HEK293 (cell line): Measurements from ENCODE around the gene MTR.

Experiments used
- BCL6B ChIP-seq: fragments of 450-650 bp; formaldehyde crosslinking; IDR thresholded peaks from 2 replicates; pipeline ENCODE4 v1.5.1; 2017; ENCODE audit warnings: missing biosample characterization, missing genetic modification characterization
- FEZF1 ChIP-seq: fragments of 450-650 bp; formaldehyde crosslinking; IDR thresholded peaks from 2 replicates; pipeline ENCODE4 v1.5.1; 2016; ENCODE audit warnings: missing biosample characterization, missing genetic modification characterization
- GLIS2 ChIP-seq: fragments of 450-650 bp; formaldehyde crosslinking; IDR thresholded peaks from 2 replicates; pipeline ENCODE4 v1.5.1; 2016; ENCODE audit warnings: missing biosample characterization, missing genetic modification characterization
- HOXA7 ChIP-seq: sonication (generic); formaldehyde crosslinking; IDR thresholded peaks from 2 replicates; pipeline ENCODE4 v1.8.1; 2022; ENCODE audit warnings: missing genetic modification reagents, borderline replicate concordance
- HOXC10 ChIP-seq: sonication (generic); formaldehyde crosslinking; IDR thresholded peaks from 2 replicates; pipeline ENCODE4 v1.8.1; 2023; ENCODE audit warnings: mild to moderate bottlenecking, missing genetic modification reagents
- IKZF3 ChIP-seq: fragments of 450-650 bp; IDR thresholded peaks from 2 replicates; pipeline ENCODE4 v1.5.0; 2018; ENCODE audit warnings: missing biosample characterization, mild to moderate bottlenecking, missing genetic modification characterization, moderate library complexity
- PRDM1 ChIP-seq: fragments of 450-650 bp; formaldehyde crosslinking; IDR thresholded peaks from 2 replicates; pipeline ENCODE4; 2016; ENCODE audit warnings: missing biosample characterization, missing genetic modification characterization
- PRDM6 ChIP-seq: fragments of 450-650 bp; formaldehyde crosslinking; IDR thresholded peaks from 2 replicates; pipeline ENCODE4 v1.5.1; 2017; ENCODE audit warnings: missing biosample characterization, missing genetic modification characterization
- SCRT2 ChIP-seq: fragments of 450-650 bp; formaldehyde crosslinking; IDR thresholded peaks from 2 replicates; pipeline ENCODE4 v1.5.1; 2016; ENCODE audit warnings: missing biosample characterization, missing genetic modification characterization
- SP2 ChIP-seq: fragments of 450-650 bp; formaldehyde crosslinking; IDR thresholded peaks from 2 replicates; pipeline ENCODE4 v1.5.1; 2016; ENCODE audit warnings: missing biosample characterization, missing genetic modification characterization
- ZBTB49 ChIP-seq: fragments of 450-650 bp; formaldehyde crosslinking; IDR thresholded peaks from 2 replicates; pipeline ENCODE4 v1.5.1; 2016; ENCODE audit warnings: missing biosample characterization, missing genetic modification characterization, low read depth
- ZBTB7A ChIP-seq: fragments of 450-650 bp; formaldehyde crosslinking; IDR thresholded peaks from 2 replicates; pipeline ENCODE4 v1.5.1; 2016; ENCODE audit warnings: low read depth, missing biosample characterization, missing genetic modification characterization
- ZFP69B ChIP-seq: fragments of 450-650 bp; formaldehyde crosslinking; IDR thresholded peaks from 2 replicates; pipeline ENCODE4 v1.5.1; 2016; ENCODE audit warnings: missing biosample characterization, missing genetic modification characterization
- ZNF112 ChIP-seq: fragments of 450-650 bp; formaldehyde crosslinking; IDR thresholded peaks from 2 replicates; pipeline ENCODE4 v1.5.0; 2017; ENCODE audit warnings: missing biosample characterization, missing genetic modification characterization
- ZNF146 ChIP-seq: fragments of 450-650 bp; formaldehyde crosslinking; IDR thresholded peaks from 2 replicates; pipeline ENCODE4 v1.5.1; 2016; ENCODE audit warnings: missing biosample characterization, missing genetic modification characterization
- ZNF155 ChIP-seq: fragments of 450-650 bp; formaldehyde crosslinking; IDR thresholded peaks from 2 replicates; pipeline ENCODE4 v1.5.1; 2016; ENCODE audit warnings: missing biosample characterization, missing genetic modification characterization
- ZNF223 ChIP-seq: fragments of 450-650 bp; formaldehyde crosslinking; IDR thresholded peaks from 2 replicates; pipeline ENCODE4 v1.5.1; 2016; ENCODE audit warnings: missing biosample characterization, missing genetic modification characterization
- ZNF341 ChIP-seq: fragments of 450-650 bp; formaldehyde crosslinking; IDR thresholded peaks from 2 replicates; pipeline ENCODE4; 2016; ENCODE audit warnings: low read depth, missing biosample characterization, missing genetic modification characterization
- ZNF37A ChIP-seq: fragments of 450-650 bp; IDR thresholded peaks from 2 replicates; pipeline ENCODE4 v1.5.1; 2018; ENCODE audit warnings: missing biosample characterization, missing genetic modification characterization
- ZNF558 ChIP-seq: fragments of 450-650 bp; formaldehyde crosslinking; IDR thresholded peaks from 2 replicates; pipeline ENCODE4 v1.5.1; 2016; ENCODE audit warnings: missing biosample characterization, missing genetic modification characterization
- ZNF596 ChIP-seq: fragments of 450-650 bp; IDR thresholded peaks from 2 replicates; pipeline ENCODE4 v1.5.0; 2018; ENCODE audit warnings: missing biosample characterization, mild to moderate bottlenecking, missing genetic modification characterization, moderate library complexity
- ZNF623 ChIP-seq: fragments of 450-650 bp; formaldehyde crosslinking; IDR thresholded peaks from 2 replicates; pipeline ENCODE4 v1.5.1; 2016; ENCODE audit warnings: missing biosample characterization, missing genetic modification characterization
- ZNF677 ChIP-seq: fragments of 450-650 bp; IDR thresholded peaks from 2 replicates; pipeline ENCODE4 v1.5.0; 2018; ENCODE audit warnings: missing biosample characterization, mild to moderate bottlenecking, missing genetic modification characterization, moderate library complexity
- ZNF701 ChIP-seq: fragments of 450-650 bp; formaldehyde crosslinking; IDR thresholded peaks from 2 replicates; pipeline ENCODE4 v1.5.1; 2016; ENCODE audit warnings: missing biosample characterization, missing genetic modification characterization
- ZNF747 ChIP-seq: fragments of 450-650 bp; formaldehyde crosslinking; IDR thresholded peaks from 2 replicates; pipeline ENCODE4 v1.5.1; 2016; ENCODE audit warnings: missing biosample characterization, missing genetic modification characterization
- ZNF76 ChIP-seq: fragments of 450-650 bp; formaldehyde crosslinking; IDR thresholded peaks from 2 replicates; pipeline ENCODE4; 2016; ENCODE audit warnings: low read depth, missing biosample characterization, missing genetic modification characterization, borderline replicate concordance
- ZNF785 ChIP-seq: fragments of 450-650 bp; formaldehyde crosslinking; IDR thresholded peaks from 2 replicates; pipeline ENCODE4 v1.5.1; 2016; ENCODE audit warnings: missing biosample characterization, missing genetic modification characterization
- ZNF843 ChIP-seq: fragments of 450-650 bp; formaldehyde crosslinking; IDR thresholded peaks from 2 replicates; pipeline ENCODE4 v1.5.1; 2016; ENCODE audit warnings: missing biosample characterization, missing genetic modification characterization
- TF ChIP-seq, protein P1 (sequence below): fragments of 450-650 bp; formaldehyde crosslinking; IDR thresholded peaks from 2 replicates; pipeline ENCODE4 v1.5.1; 2016; ENCODE audit warnings: missing biosample characterization, missing genetic modification characterization
- TF ChIP-seq, protein P2 (sequence below): fragments of 450-650 bp; formaldehyde crosslinking; optimal IDR thresholded peaks from 2 replicates; pipeline ENCODE3; 2016; ENCODE audit warnings: missing biosample characterization, mild to moderate bottlenecking, missing genetic modification characterization
- TF ChIP-seq, protein P3 (sequence below): fragments of 450-650 bp; formaldehyde crosslinking; IDR thresholded peaks from 2 replicates; pipeline ENCODE4 v1.5.1; 2016; ENCODE audit warnings: missing biosample characterization, missing genetic modification characterization
- TF ChIP-seq, protein P4 (sequence below): fragments of 450-650 bp; formaldehyde crosslinking; IDR thresholded peaks from 2 replicates; pipeline ENCODE4 v1.5.1; 2016; ENCODE audit warnings: missing biosample characterization, missing genetic modification characterization

MTR gene

DNA sequence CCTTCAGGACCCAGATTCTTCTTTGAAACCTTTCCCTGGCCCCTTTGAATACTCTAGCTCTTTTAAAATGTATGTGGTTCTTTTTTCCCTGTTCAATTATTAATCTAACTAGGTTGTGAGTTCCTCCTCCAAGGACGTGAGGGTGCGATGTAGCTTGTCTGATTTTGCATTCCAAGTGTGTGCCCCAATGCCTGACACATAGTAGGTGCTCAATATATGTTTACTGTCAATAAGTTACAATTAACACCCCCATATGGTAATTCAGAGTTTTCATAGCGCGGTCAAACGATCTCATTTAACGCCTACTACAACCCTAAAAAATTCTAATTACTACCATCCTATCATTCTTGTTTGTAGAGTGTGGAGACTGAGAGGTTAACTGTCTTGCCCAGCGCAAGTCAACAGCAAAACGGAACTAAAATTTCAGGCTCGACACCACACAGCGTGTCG is 482 bp upstream of the MTR start (continued):
- TF ChIP-seq ZNF223 (tag by site-specific recombination) (0 out of 2 replicates have a peak, but pooled peaks have one; percentile 14), ZNF112 (tag by site-specific recombination) (no peak), ZNF37A (tag by site-specific recombination) (no peak), FEZF1 (tag by site-specific recombination) (no peak; the same call in 1 of the 2 replicates), ZNF146 (no peak), PRDM1 (tag by site-specific recombination) (no peak), ZNF623 (tag by site-specific recombination) (no peak), ZNF155 (tag by site-specific recombination) (no peak), ZNF76 (tag by site-specific recombination) (no peak), ZNF843 (tag by site-specific recombination) (no peak), HOXA7 (CRISPR knock-in tag) (no peak), ZNF341 (tag by site-specific recombination) (no peak), BCL6B (tag by site-specific recombination) (no peak), SP2 (tag by site-specific recombination) (no peak), HOXC10 (CRISPR knock-in tag) (no peak), ZNF701 (tag by site-specific recombination) (no peak), ZBTB7A (tag by site-specific recombination) (no peak), ZNF747 (tag by site-specific recombination) (no peak), IKZF3 (tag by site-specific recombination) (no peak), ZFP69B (no peak), GLIS2 (no peak), PRDM6 (tag by site-specific recombination) (peak; percentile 31; the same call in 1 of the 2 replicates), ZBTB49 (tag by site-specific recombination) (no peak), ZNF785 (tag by site-specific recombination) (no peak; the same call in 1 of the 2 replicates), ZNF677 (tag by site-specific recombination) (no peak), SCRT2 (no peak), ZNF596 (tag by site-specific recombination) (no peak), ZNF558 (0 out of 2 replicates have a peak, but pooled peaks have one; percentile 75)
- TF ChIP-seq, protein P1, sequence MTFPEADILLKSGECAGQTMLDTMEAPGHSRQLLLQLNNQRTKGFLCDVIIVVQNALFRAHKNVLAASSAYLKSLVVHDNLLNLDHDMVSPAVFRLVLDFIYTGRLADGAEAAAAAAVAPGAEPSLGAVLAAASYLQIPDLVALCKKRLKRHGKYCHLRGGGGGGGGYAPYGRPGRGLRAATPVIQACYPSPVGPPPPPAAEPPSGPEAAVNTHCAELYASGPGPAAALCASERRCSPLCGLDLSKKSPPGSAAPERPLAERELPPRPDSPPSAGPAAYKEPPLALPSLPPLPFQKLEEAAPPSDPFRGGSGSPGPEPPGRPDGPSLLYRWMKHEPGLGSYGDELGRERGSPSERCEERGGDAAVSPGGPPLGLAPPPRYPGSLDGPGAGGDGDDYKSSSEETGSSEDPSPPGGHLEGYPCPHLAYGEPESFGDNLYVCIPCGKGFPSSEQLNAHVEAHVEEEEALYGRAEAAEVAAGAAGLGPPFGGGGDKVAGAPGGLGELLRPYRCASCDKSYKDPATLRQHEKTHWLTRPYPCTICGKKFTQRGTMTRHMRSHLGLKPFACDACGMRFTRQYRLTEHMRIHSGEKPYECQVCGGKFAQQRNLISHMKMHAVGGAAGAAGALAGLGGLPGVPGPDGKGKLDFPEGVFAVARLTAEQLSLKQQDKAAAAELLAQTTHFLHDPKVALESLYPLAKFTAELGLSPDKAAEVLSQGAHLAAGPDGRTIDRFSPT (tag by site-specific recombination), result no peak
- TF ChIP-seq, protein P2, sequence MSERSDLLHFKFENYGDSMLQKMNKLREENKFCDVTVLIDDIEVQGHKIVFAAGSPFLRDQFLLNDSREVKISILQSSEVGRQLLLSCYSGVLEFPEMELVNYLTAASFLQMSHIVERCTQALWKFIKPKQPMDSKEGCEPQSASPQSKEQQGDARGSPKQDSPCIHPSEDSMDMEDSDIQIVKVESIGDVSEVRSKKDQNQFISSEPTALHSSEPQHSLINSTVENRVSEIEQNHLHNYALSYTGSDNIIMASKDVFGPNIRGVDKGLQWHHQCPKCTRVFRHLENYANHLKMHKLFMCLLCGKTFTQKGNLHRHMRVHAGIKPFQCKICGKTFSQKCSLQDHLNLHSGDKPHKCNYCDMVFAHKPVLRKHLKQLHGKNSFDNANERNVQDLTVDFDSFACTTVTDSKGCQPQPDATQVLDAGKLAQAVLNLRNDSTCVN (tag by site-specific recombination), result no peak
- TF ChIP-seq, protein P3, sequence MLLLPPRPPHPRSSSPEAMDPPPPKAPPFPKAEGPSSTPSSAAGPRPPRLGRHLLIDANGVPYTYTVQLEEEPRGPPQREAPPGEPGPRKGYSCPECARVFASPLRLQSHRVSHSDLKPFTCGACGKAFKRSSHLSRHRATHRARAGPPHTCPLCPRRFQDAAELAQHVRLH, result peak; percentile 85; the same call in 1 of the 2 replicates
- TF ChIP-seq, protein P4, sequence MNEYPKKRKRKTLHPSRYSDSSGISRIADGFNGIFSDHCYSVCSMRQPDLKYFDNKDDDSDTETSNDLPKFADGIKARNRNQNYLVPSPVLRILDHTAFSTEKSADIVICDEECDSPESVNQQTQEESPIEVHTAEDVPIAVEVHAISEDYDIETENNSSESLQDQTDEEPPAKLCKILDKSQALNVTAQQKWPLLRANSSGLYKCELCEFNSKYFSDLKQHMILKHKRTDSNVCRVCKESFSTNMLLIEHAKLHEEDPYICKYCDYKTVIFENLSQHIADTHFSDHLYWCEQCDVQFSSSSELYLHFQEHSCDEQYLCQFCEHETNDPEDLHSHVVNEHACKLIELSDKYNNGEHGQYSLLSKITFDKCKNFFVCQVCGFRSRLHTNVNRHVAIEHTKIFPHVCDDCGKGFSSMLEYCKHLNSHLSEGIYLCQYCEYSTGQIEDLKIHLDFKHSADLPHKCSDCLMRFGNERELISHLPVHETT (tag by site-specific recombination), result peak; percentile 64; the same call in 1 of the 2 replicates
